VCaP (cell line): ENCODE data around the gene PGS1.

ENCODE experiments used
- H3K27ac ChIP-seq: fragments of 450-650 bp; 2 replicates; pipeline ENCODE4 v1.5.1; 2017
- TF ChIP-seq, protein P1 (sequence below): fragments of 450-650 bp; conservative IDR thresholded peaks from 2 replicates; pipeline ENCODE4 v1.5.1; 2017; ENCODE audit warnings: mild to moderate bottlenecking, moderate library complexity

Gene PGS1

GRCh38 chr17:78343543-78344201 lies 34.8 kb upstream of the PGS1 start:
- H3K27ac ChIP-seq, result no peak overlapping the region

DNA sequence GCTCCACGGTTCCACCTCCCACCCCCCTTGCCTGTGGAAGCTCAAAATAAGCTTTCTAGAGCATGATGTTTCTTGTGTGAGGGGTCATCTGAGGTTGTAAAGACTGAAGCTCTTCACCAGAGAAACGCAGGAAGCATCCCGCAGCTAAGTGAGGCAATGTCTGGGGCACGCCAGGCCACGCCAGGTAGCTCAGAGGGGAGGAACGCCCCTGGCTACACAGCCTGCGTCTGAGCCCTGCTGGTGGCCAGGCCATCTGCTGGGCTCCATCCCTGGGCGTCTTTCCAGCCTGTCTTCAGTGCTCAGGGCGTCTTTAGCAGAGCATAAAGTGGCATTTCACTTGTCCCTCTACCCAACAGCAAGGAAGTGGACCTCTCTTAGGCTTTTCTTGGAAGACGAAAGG lies 33.8 kb upstream of the PGS1 start:
- no peak overlapping the region for H3K27ac ChIP-seq
- TF ChIP-seq, protein P1, sequence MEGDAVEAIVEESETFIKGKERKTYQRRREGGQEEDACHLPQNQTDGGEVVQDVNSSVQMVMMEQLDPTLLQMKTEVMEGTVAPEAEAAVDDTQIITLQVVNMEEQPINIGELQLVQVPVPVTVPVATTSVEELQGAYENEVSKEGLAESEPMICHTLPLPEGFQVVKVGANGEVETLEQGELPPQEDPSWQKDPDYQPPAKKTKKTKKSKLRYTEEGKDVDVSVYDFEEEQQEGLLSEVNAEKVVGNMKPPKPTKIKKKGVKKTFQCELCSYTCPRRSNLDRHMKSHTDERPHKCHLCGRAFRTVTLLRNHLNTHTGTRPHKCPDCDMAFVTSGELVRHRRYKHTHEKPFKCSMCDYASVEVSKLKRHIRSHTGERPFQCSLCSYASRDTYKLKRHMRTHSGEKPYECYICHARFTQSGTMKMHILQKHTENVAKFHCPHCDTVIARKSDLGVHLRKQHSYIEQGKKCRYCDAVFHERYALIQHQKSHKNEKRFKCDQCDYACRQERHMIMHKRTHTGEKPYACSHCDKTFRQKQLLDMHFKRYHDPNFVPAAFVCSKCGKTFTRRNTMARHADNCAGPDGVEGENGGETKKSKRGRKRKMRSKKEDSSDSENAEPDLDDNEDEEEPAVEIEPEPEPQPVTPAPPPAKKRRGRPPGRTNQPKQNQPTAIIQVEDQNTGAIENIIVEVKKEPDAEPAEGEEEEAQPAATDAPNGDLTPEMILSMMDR, result no peak

More at GRCh38 chr17:78343543-78344201, 34.8 kb upstream of the PGS1 start:
- TF ChIP-seq, protein P1, result no peak

GRCh38 chr17:78345172-78345571 lies 33.3 kb upstream of the PGS1 start:
- TF ChIP-seq, protein P1, result no peak
- H3K27ac ChIP-seq, result no peak overlapping the region

DNA sequence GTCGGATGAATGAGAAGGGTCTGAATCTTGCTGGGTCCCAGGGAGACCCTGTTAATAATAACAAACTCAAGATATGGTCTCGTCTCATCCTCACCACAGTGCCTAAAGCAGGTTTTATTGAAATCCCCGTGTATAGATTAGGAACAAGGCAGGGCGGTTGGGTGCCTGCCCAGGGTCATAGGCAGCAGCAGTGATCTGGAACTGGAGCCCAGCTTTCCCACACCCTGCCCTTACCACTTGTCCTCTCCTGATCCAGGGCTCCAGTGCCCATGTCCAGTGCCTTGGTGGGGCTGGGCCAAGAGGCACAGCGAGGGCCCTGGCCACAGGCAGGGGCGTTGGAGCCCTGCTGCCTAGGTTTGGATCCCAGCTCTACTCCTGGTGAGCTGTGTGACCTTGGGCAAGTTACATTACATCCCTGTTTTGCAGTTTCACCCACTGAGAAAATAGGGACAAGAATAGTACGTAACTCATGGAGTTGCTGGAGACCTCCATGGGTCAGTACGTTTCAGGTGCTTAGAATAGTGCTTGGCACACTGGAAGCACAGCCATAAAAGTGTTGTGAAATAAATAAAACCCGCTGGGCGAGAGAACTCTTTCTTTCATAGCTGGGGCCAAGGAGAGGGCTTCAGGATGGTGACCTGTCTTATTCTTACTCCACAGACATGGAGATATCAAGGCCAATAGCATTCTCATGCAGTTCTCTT lies 32.5 kb upstream of the PGS1 start:
- no peak overlapping the region for H3K27ac ChIP-seq
- TF ChIP-seq, protein P1, result no peak

DNA sequence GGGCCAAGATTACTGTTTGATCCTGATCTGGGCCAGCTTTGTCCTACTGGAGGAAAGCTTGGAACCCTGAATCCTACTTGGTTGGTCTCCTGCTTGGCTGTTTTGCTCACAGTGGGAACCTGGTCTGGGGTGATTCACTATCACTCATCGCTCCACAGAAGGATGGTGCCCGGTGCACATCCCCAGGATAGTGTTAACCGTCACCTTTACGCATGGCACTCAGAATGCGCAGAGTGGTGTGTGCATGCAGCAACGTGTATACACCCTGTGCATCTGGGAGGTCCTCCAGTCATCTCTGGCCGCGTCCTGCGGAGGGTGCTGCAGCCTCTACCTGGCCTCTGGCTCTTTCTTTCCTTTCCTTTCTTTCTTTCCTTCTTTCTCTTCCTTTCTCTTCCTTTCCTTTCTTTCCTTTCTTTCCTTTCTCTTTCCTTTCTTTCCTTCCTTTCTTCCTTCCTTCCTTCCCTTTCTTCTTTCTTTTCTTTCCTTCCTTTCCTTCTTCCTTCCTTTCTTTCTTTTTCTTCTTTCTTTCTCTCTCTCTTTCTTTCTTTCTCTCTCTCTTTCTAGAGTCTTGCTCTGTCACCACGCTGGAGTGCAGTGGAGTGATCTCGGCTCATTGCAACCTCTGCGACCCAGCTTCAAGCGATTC lies 31.7 kb upstream of the PGS1 start:
- TF ChIP-seq, protein P1, result no peak

GRCh38 chr17:78347453-78347852 lies 31.0 kb upstream of the PGS1 start:
- TF ChIP-seq, protein P1, result no peak
- H3K27ac ChIP-seq, result no peak overlapping the region

More for the DNA sequence above, 31.7 kb upstream of the PGS1 start:
- H3K27ac ChIP-seq, result no peak overlapping the region

DNA sequence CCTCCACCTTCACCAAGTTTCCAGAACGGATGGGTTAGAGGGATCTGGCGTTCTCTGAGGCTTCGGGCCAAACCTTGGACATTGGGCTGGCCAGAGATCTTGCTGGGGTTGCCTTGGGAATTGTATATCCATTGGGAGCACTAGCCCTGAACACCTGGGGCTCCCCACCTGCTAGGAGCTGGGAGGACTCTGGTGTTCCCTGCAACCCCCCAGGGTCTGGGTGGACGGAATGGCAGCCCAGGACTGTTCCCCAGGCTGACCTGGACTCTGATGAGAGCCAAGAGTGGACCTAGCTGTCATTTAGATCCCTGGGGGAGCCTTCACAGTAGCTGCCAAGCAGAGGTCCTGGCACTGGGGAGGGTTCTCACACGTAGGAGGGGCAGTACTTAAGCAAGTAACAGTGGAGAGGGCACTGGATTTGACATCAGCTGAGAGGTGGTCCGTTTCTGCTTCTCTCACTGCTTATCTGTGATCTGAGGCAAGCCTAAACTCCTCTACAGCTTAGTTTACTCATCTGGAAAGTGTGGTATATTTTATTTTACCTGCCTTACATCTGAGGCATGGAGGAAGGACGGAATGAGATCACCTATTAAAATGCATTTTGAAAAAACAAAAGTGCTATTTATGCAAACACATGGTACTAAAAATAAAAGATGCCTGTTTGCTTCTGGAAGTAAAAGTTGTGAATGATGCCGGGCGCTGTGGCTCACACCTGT lies 30.2 kb upstream of the PGS1 start:
- no peak overlapping the region for H3K27ac ChIP-seq
- TF ChIP-seq, protein P1, result no peak
